Natural killer cell (primary cell): ENCODE measurements around the gene LRCH1. TPM values are rescaled to one million over a fixed set of nuclear protein-coding genes. Genes with fewer than 3 reads are reported as not detected.

Experiments used
- ATAC-seq, 3 donors: fragments of 150-1000 bp in 2 of 3; fragments of 200-7000 bp in 1 of 3; cut with Tn5 transposase; 1 replicate in 1 of 3; 2 replicates in 2 of 3; pipeline ENCODE4 v1.10.0; 2021; ENCODE audit warnings: mild to moderate bottlenecking in 2 of 3, moderate library complexity in 2 of 3
- DNase-seq, 2 donors: peaks; one replicate each; pipeline versions ENCODE4 v3.0.0 to v3.0.0-alpha.2; 2013 to 2021; ENCODE audit warnings: mixed read lengths in 1 of 2
- H3K27ac ChIP-seq: one replicate; pipeline ENCODE4 v1.5.1; 2013; ENCODE audit warnings: mild to moderate bottlenecking, low read length
- H3K27me3 ChIP-seq: one replicate; pipeline ENCODE4 v1.6.1; 2013; ENCODE audit warnings: low read length; ENCODE audit not compliant: control insufficient read depth, insufficient read depth
- H3K36me3 ChIP-seq: one replicate; pipeline ENCODE4 v1.6.1; 2013; ENCODE audit warnings: low read length; ENCODE audit not compliant: control insufficient read depth, insufficient read depth
- H3K4me1 ChIP-seq: one replicate; pipeline ENCODE4 v1.6.1; 2013; ENCODE audit warnings: low read length; ENCODE audit not compliant: control insufficient read depth, insufficient read depth
- H3K4me3 ChIP-seq: one replicate; pipeline ENCODE4 v1.5.1; 2013; ENCODE audit warnings: low read length
- H3K9me3 ChIP-seq: one replicate; pipeline ENCODE4 v1.6.1; 2013; ENCODE audit warnings: low read length; ENCODE audit not compliant: control insufficient read depth, insufficient read depth
- H3K27ac Mint-ChIP-seq, 2 donors: one replicate each; pipeline ENCODE4 v1.8.0; 2022; ENCODE audit warnings: mild to moderate bottlenecking in 2 of 2, mixed read lengths in 2 of 2, moderate library complexity in 1 of 2
- H3K27me3 Mint-ChIP-seq, 2 donors: one replicate each; pipeline ENCODE4 v1.8.0; 2022; ENCODE audit warnings: low read depth in 2 of 2, mixed read lengths in 2 of 2
- H3K36me3 Mint-ChIP-seq: one replicate; pipeline ENCODE4 v1.8.0; 2022; ENCODE audit warnings: mixed read lengths
- H3K4me1 Mint-ChIP-seq, 2 donors: one replicate each; pipeline ENCODE4 v1.8.0; 2022; ENCODE audit warnings: mixed read lengths in 2 of 2
- H3K4me3 Mint-ChIP-seq: one replicate; pipeline ENCODE4 v1.8.0; 2022; ENCODE audit warnings: mild to moderate bottlenecking, moderate library complexity, mixed read lengths
- H3K9me3 Mint-ChIP-seq, 2 donors: one replicate each; pipeline ENCODE4 v1.8.0; 2022; ENCODE audit warnings: mixed read lengths in 2 of 2
- CTCF ChIP-seq: fragments of 200-600 bp; IDR thresholded peaks from one replicate; pipeline ENCODE4 v1.8.0; 2022; ENCODE audit warnings: antibody characterized with exemption
- WGBS: methylation state at CpG from one replicate; pipeline ENCODE4 v1.1.7; 2013; ENCODE audit warnings: missing lambda C conversion rate; ENCODE audit not compliant: insufficient coverage; 5-methylcytosine and 5-hydroxymethylcytosine counted together
- intact Hi-C: fragments of 100-400 bp; cut with micrococcal nuclease; formaldehyde crosslinking; loops from one replicate; pipeline ENCODE4 v1.14.2; 2022
- total RNA-seq, 4 donors: library from RNA; stranded (reverse); fragments of 120-200 nt in 1 of 4; gene quantifications; one replicate each; pipeline versions ENCODE4 v1.2.3 to v1.2.4, GENCODE V29; 2013 to 2022

Gene LRCH1
- total RNA-seq, 3 donors from 2014 or later (not counting 1 experiment from before 2014, with no cell fraction given) = 23.7 to 32.2 (median 29.6) TPM

GRCh38 chr13:46728777-46729176 is 175.8 kb downstream of the LRCH1 start:
- H3K27ac ChIP-seq = no peak overlapping the region
- TF ChIP-seq CTCF = peak; percentile 33
- 64% methylated on average over 5 of the region's 7 CpGs for WGBS
- Mint-ChIP-seq H3K36me3 (peaks cover 26% of the 10 kb centered on the region), H3K27ac (no peak overlapping the region), H3K27me3 (peaks cover 0 to 5% of the 10 kb centered on the region in 2 donors), H3K9me3 (no peaks in the 10 kb centered on the region), H3K4me1 (peaks cover 34 to 37% of the 10 kb centered on the region in 2 donors), H3K4me3 (peak overlapping the region; percentile 19)
- H3K36me3 ChIP-seq = peaks cover 45% of the 10 kb centered on the region
- H3K4me1 ChIP-seq = peaks cover 23% of the 10 kb centered on the region
- no peaks in the 10 kb centered on the region for H3K27me3 ChIP-seq
- intact Hi-C loops = no loop called here
- no peak overlapping the region for H3K4me3 ChIP-seq
- no peak for ATAC-seq
- H3K9me3 ChIP-seq = no peaks in the 10 kb centered on the region
- DNase-seq = peak in 1 of 2 donors; percentile 43

- no peaks in the 10 kb centered on the region for H3K9me3 ChIP-seq
- no peaks in the 10 kb centered on the region for H3K27me3 ChIP-seq
- H3K4me1 Mint-ChIP-seq = peaks cover 14 to 19% of the 10 kb centered on the region in 2 donors
- no peak for DNase-seq
- H3K27ac Mint-ChIP-seq = no peak overlapping the region
- H3K36me3 Mint-ChIP-seq = peaks cover 16% of the 10 kb centered on the region
- H3K4me3 Mint-ChIP-seq = no peak overlapping the region
- H3K27me3 Mint-ChIP-seq = peaks cover 0 to 5% of the 10 kb centered on the region in 2 donors
- TF ChIP-seq CTCF = no peak
- H3K4me3 ChIP-seq = no peak overlapping the region
- H3K27ac ChIP-seq = no peak overlapping the region
- H3K4me1 ChIP-seq = peaks cover 17% of the 10 kb centered on the region
- peaks cover 43% of the 10 kb centered on the region for H3K36me3 ChIP-seq
- WGBS = 97% methylated on average over 6 of the region's 6 CpGs
- intact Hi-C loops = no loop called here
- ATAC-seq = no peak
- H3K9me3 Mint-ChIP-seq = no peaks in the 10 kb centered on the region
Observed at GRCh38 chr13:46731535-46731934, 178.6 kb downstream of the LRCH1 start.

- H3K36me3 Mint-ChIP-seq = peaks cover 10% of the 10 kb centered on the region
- 100% methylated on average over 1 of the region's 3 CpGs for WGBS
- no peak for TF ChIP-seq CTCF
- intact Hi-C loops = no loop called here
- Histone ChIP-seq H3K36me3 (peaks cover 30% of the 10 kb centered on the region), H3K27ac (no peak overlapping the region), H3K27me3 (no peaks in the 10 kb centered on the region), H3K4me3 (no peak overlapping the region), H3K9me3 (no peaks in the 10 kb centered on the region), H3K4me1 (no peaks in the 10 kb centered on the region)
- H3K9me3 Mint-ChIP-seq = no peaks in the 10 kb centered on the region
- no peak overlapping the region for H3K4me3 Mint-ChIP-seq
- H3K27ac Mint-ChIP-seq = no peak overlapping the region
- no peaks in the 10 kb centered on the region for H3K27me3 Mint-ChIP-seq
- no peak for ATAC-seq
- DNase-seq = no peak
- H3K4me1 Mint-ChIP-seq = no peaks in the 10 kb centered on the region
Observed at GRCh38 chr13:46735425-46735824, 182.5 kb downstream of the LRCH1 start.
